ENCODE results near the gene CA4.

CA4 gene

GRCh38 chr17:60142872-60143499 lies 6.8 kb upstream of the CA4 start (continued):
- TF ChIP-seq ZNF639 (tag by site-specific recombination; IDR thresholded peaks at IDR 0.05) (0 out of 2 replicates have a peak, but pooled peaks have one; percentile 51), HIC1 (tag by site-specific recombination; IDR thresholded peaks at IDR 0.05) (peak; percentile 11; the same call in 1 of the 2 replicates), ZNF660 (tag by site-specific recombination; IDR thresholded peaks at IDR 0.05) (peak; percentile 16; the same call in 1 of the 2 replicates), SP7 (tag by site-specific recombination; IDR thresholded peaks at IDR 0.05) (peak; percentile 50), ZNF654 (tag by site-specific recombination; IDR thresholded peaks at IDR 0.05; ENCODE audit: low read depth) (peak; percentile 97), ZBTB10 (tag by site-specific recombination; IDR thresholded peaks at IDR 0.05) (peak; percentile 22; the same call in 1 of the 2 replicates), ZNF362 (tag by site-specific recombination; IDR thresholded peaks at IDR 0.05) (peak; percentile 95), ZNF600 (tag by site-specific recombination; IDR thresholded peaks at IDR 0.05) (peak; percentile 50; the same call in 1 of the 2 replicates), REPIN1 (tag by site-specific recombination; IDR thresholded peaks at IDR 0.05; ENCODE audit: low read depth) (no peak), PATZ1 (tag by site-specific recombination; IDR thresholded peaks at IDR 0.05) (peak; percentile 68), ZNF335 (tag by site-specific recombination; conservative IDR thresholded peaks at IDR 0.05) (peak; percentile 74; the same call in 1 of the 2 replicates), ZFHX2 (tag by site-specific recombination; conservative IDR thresholded peaks at IDR 0.05) (0 out of 2 replicates have a peak, but pooled peaks have one; percentile 14), KLF8 (tag by site-specific recombination; IDR thresholded peaks at IDR 0.05) (0 out of 2 replicates have a peak, but pooled peaks have one; percentile 33), ZNF354C (tag by site-specific recombination; IDR thresholded peaks at IDR 0.05; ENCODE audit: borderline replicate concordance, low read depth) (no peak), CTCF (tag by site-specific recombination; IDR thresholded peaks at IDR 0.05) (peak; percentile 92), ZNF76 (tag by site-specific recombination; IDR thresholded peaks at IDR 0.05; ENCODE audit: borderline replicate concordance, low read depth) (peak; percentile 22; the same call in 1 of the 2 replicates), ZNF488 (tag by site-specific recombination; IDR thresholded peaks at IDR 0.05) (no peak)

All from HEK293 (cell line).